ENCODE measurements around the gene CNOT4. TPM values are rescaled to one million over a fixed set of nuclear protein-coding genes. Genes with fewer than 3 reads are reported as not detected.
A peak's percentile ranks its signal among the peaks of the same experiment; 100 is the strongest.

Gene CNOT4
- polyA plus RNA-seq, 2 of the 4 experiments (the other 2 are of a cell fraction) = 10.0 to 16.4 TPM

GRCh38 chr7:135467207-135467711, 42.6 kb downstream of the CNOT4 start:
- ATAC-seq = peak; percentile 90 to 94
- peak; percentile 23 to 65 for DNase-seq (ENCODE audit: low read depth in 1 of 2, low spot score in 1 of 2)
- TF ChIP-seq JUN (IDR thresholded peaks at IDR 0.05) (0 out of 5 replicates have a peak, but pooled peaks of 1 of the 2 experiments have one; percentile 13), CEBPB (IDR thresholded peaks at IDR 0.05) (peak; percentile 22 to 29; a peak in 1 of 4 replicates), FOSL2 (IDR thresholded peaks at IDR 0.05) (no peak; the same call in 1 of the 2 replicates), FOSL2 (CRISPR knock-in tag; IDR thresholded peaks at IDR 0.05) (peak; percentile 76), NPAS2 (CRISPR knock-in tag; IDR thresholded peaks at IDR 0.05; ENCODE audit: borderline replicate concordance) (no peak), HDAC2 (IDR thresholded peaks at IDR 0.05) (no peak), JUNB (IDR thresholded peaks at IDR 0.05) (peak; percentile 42; the same call in 1 of the 2 replicates), MAFK (IDR thresholded peaks at IDR 0.05; ENCODE audit: partially characterized antibody) (peak; percentile 10)
- POLR2A ChIA-PET = no interaction called here
- H3K9me3 ChIP-seq = no peaks in the 10 kb centered on the region
- peak overlapping the region; percentile 40 to 70 for H3K27ac ChIP-seq
- no peak overlapping the region for H3K4me3 ChIP-seq
- CTCF ChIA-PET = no interaction called here
- FAIRE-seq = no peak
- H3K4me2 ChIP-seq = peak overlapping the region; percentile 53
- peaks cover 17% of the 10 kb centered on the region for H3K4me1 ChIP-seq
- 45% methylated on average over 5 of the region's 5 CpGs for WGBS (ENCODE audit: missing lambda C conversion rate)

- 62% methylated on average over 3 of the region's 3 CpGs for WGBS (ENCODE audit: missing lambda C conversion rate)
- FAIRE-seq (no peak), ATAC-seq (peak; percentile 59 to 64)
Observed at GRCh38 chr7:135466442-135467206, 43.3 kb downstream of the CNOT4 start.

More at GRCh38 chr7:135466442-135467206, 43.3 kb downstream of the CNOT4 start:
- ChIA-PET POLR2A (no interaction called here), CTCF (no interaction called here)
- Histone ChIP-seq H3K4me1 (peaks cover 17% of the 10 kb centered on the region), H3K9me3 (no peaks in the 10 kb centered on the region), H3K4me3 (no peak overlapping the region), H3K27ac (peak overlapping the region in 1 of 2 experiments; percentile 1; a peak in 2 of 6 replicates), H3K4me2 (peak overlapping the region; percentile 53)
- no peak for DNase-seq (ENCODE audit: low read depth in 1 of 2, low spot score in 1 of 2)
- TF ChIP-seq FOSL2 (IDR thresholded peaks at IDR 0.05) (no peak), FOSL2 (CRISPR knock-in tag; IDR thresholded peaks at IDR 0.05) (no peak), TP53 (CRISPR knock-in tag; IDR thresholded peaks at IDR 0.05) (no peak), NFE2L2 (conservative IDR thresholded peaks at IDR 0.05; ENCODE audit: low read length) (no peak), JUNB (IDR thresholded peaks at IDR 0.05) (no peak), CTCF (IDR thresholded peaks at IDR 0.05) (no peak), GATA3 (IDR thresholded peaks at IDR 0.05; ENCODE audit: borderline replicate concordance) (no peak), FOSB (CRISPR knock-in tag; IDR thresholded peaks at IDR 0.05) (no peak), RNF2 (IDR thresholded peaks at IDR 0.05; ENCODE audit: borderline replicate concordance, low read depth) (no peak), REST (IDR thresholded peaks at IDR 0.05) (no peak), ATOH8 (CRISPR knock-in tag; IDR thresholded peaks at IDR 0.05; ENCODE audit: low read depth) (no peak), CEBPB (IDR thresholded peaks at IDR 0.05) (no peak)
